H1 (cell line): Measurements from ENCODE around the gene EFHC1. TPM values are rescaled to one million over a fixed set of nuclear protein-coding genes. Genes with fewer than 3 reads are reported as not detected.

Source experiments
- CHD2 ChIP-seq: IDR thresholded peaks from 2 replicates; pipeline ENCODE4 v1.6.1; 2012; ENCODE audit warnings: low read length, improper control_type of control experiment
- NANOG ChIP-seq: IDR thresholded peaks from 2 replicates; pipeline ENCODE4 v1.6.1; 2011; ENCODE audit warnings: low read length, low read depth, mild to moderate bottlenecking, inconsistent platforms; ENCODE audit not compliant: insufficient read depth, poor library complexity, severe bottlenecking
- NRF1 ChIP-seq: IDR thresholded peaks from 2 replicates; pipeline ENCODE4 v1.6.1; 2011; ENCODE audit warnings: mild to moderate bottlenecking, low read depth, low read length, improper control_type of control experiment
- POLR2AphosphoS5 ChIP-seq: IDR thresholded peaks from 2 replicates; pipeline ENCODE4 v1.6.1; 2011; ENCODE audit warnings: low read depth, low read length
- POU5F1 ChIP-seq: IDR thresholded peaks from 2 replicates; pipeline ENCODE4 v1.6.1; 2011; ENCODE audit warnings: low read depth, mild to moderate bottlenecking, low read length, moderate library complexity
- RXRA ChIP-seq: IDR thresholded peaks from 2 replicates; pipeline ENCODE4 v1.6.1; 2011; ENCODE audit warnings: low read depth, mild to moderate bottlenecking, low read length, moderate library complexity; ENCODE audit not compliant: insufficient read depth
- SP1 ChIP-seq: IDR thresholded peaks from 2 replicates; pipeline ENCODE4 v1.6.1; 2011; ENCODE audit warnings: low read depth, low read length
- SP2 ChIP-seq: IDR thresholded peaks from 2 replicates; pipeline ENCODE4 v1.6.1; 2012; ENCODE audit warnings: mild to moderate bottlenecking, low read length, inconsistent platforms
- YY1 ChIP-seq: IDR thresholded peaks from 2 replicates; pipeline ENCODE4 v1.6.1; 2011; ENCODE audit warnings: low read depth, mild to moderate bottlenecking, low read length
- polyA plus RNA-seq, 7 experiments: library from polyadenylated mRNA; depleted of rRNA in 3 of 7; stranded (reverse) in 5 of 7; unstranded in 2 of 7; fragments of >200 nt in 5 of 7; fragments of 200-250 nt in 2 of 7; gene quantifications; 1 replicate in 5 of 7; 2 replicates in 1 of 7; 4 replicates in 1 of 7; pipeline versions ENCODE4 v1.2.1 to v1.2.3, GENCODE V29; 2011 to 2013; ENCODE audit warnings: missing spikeins in 2 of 7, mixed read lengths in 2 of 7
- total RNA-seq: library from RNA; stranded (reverse); fragmentation: NEBNext Ultra II Directional; extraction: Animal tissue kit (Norgen Biotek cat#: 25700); gene quantifications from 2 replicates; pipeline ENCODE4 v1.2.1, GENCODE V29; 2021
- TF ChIP-seq, protein P1 (sequence below), 3 experiments: IDR thresholded peaks; 1 replicate in 2 of 3; 2 replicates in 1 of 3; pipeline versions ENCODE4 v1.5.1 to v1.6.1; 2011; ENCODE audit warnings: low read length in 3 of 3, mild to moderate bottlenecking in 3 of 3, inconsistent platforms in 2 of 3, low read depth in 1 of 3, moderate library complexity in 1 of 3; ENCODE audit not compliant: insufficient read depth in 1 of 3; ENCODE audit errors: control extremely low read depth in 1 of 3

Gene EFHC1
- total and polyA plus RNA-seq, 2 of the 8 experiments (the other 6 are each of a cell fraction or from before 2014, with no cell fraction given) = 10.5 to 16.4 TPM

GRCh38 chr6:52374247-52374646, 45.9 kb upstream of the EFHC1 start (continued):
- TF ChIP-seq, protein P1, sequence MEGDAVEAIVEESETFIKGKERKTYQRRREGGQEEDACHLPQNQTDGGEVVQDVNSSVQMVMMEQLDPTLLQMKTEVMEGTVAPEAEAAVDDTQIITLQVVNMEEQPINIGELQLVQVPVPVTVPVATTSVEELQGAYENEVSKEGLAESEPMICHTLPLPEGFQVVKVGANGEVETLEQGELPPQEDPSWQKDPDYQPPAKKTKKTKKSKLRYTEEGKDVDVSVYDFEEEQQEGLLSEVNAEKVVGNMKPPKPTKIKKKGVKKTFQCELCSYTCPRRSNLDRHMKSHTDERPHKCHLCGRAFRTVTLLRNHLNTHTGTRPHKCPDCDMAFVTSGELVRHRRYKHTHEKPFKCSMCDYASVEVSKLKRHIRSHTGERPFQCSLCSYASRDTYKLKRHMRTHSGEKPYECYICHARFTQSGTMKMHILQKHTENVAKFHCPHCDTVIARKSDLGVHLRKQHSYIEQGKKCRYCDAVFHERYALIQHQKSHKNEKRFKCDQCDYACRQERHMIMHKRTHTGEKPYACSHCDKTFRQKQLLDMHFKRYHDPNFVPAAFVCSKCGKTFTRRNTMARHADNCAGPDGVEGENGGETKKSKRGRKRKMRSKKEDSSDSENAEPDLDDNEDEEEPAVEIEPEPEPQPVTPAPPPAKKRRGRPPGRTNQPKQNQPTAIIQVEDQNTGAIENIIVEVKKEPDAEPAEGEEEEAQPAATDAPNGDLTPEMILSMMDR (IDR thresholded peaks at IDR 0.05; ENCODE audit: control extremely low read depth in 1 of 3, insufficient read depth in 1 of 3, low read depth in 1 of 3, low read length in 3 of 3) = no peak
- TF ChIP-seq NANOG = no peak
- TF ChIP-seq POLR2AphosphoS5 = no peak
- no peak for TF ChIP-seq CHD2
- TF ChIP-seq SP1 = no peak
- no peak for TF ChIP-seq SP2
- no peak for TF ChIP-seq YY1
- TF ChIP-seq RXRA = no peak
- TF ChIP-seq POU5F1 = no peak
- no peak for TF ChIP-seq NRF1
